ENCODE measurements around the gene LRP1B.

Gene LRP1B

GRCh38 chr2:141151611-141152286 is 979.1 kb downstream of the LRP1B start:
- no peak for DNase-seq (ENCODE audit: low read depth, low spot score)

GRCh38 chr2:141142025-141142424 is 988.8 kb downstream of the LRP1B start:
- no peak for DNase-seq (ENCODE audit: low read depth, low spot score)

- no peak for DNase-seq (ENCODE audit: low read depth, low spot score)
Observed at GRCh38 chr2:141137122-141137693, 993.6 kb downstream of the LRP1B start.

GRCh38 chr2:141133883-141134282 is 996.9 kb downstream of the LRP1B start:
- no peak for DNase-seq (ENCODE audit: low read depth, low spot score)

GRCh38 chr2:141125432-141125831 is 1005.4 kb downstream of the LRP1B start:
- DNase-seq (ENCODE audit: low read depth, low spot score) = no peak

GRCh38 chr2:141118836-141119235 is 1012.0 kb downstream of the LRP1B start:
- DNase-seq (ENCODE audit: low read depth, low spot score) = no peak

DNA sequence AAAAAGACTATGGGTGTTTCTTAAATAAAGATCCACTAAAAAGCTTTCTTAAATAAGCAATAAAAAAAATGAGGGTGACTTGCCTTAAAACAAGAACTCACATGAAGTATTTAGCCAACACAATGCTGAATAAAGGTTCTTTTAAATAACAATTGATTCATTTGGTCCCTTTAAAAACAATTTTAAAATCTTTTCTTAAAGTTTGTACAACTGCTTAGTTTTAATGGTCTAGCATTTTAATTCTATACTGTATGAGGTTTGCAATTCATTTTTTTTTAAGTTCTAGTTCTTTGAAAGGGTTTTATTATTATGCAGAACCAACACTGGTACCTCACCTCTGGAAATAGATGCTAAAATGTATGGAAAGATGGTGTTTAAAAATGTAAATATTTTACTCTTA is 1017.5 kb downstream of the LRP1B start:
- DNase-seq (ENCODE audit: low read depth, low spot score) = no peak

DNA sequence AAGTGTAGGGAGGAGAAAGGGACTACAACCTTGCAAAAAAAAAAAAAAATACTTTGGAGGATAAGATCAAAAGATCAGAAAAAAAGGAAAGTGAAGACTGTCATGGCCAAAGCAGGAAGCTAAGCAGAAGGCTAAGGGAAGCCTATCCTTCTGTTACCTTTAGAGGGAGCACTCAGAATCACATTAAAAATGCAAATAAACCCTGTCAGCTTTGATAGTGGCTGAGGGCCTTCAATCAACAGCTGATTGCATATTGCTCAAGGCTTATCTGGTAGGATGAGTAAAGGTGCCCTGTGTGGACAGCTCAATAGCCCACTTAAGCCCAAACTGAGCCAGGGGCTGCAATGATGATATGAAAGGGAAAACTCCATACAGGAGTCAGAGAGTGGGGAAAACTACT is 1021.2 kb downstream of the LRP1B start:
- DNase-seq (ENCODE audit: low read depth, low spot score) = peak; percentile 28

- DNase-seq (ENCODE audit: low read depth, low spot score) = peak; percentile 2
Observed at GRCh38 chr2:141105763-141106162, 1025.1 kb downstream of the LRP1B start.

GRCh38 chr2:141103216-141103615 is 1027.6 kb downstream of the LRP1B start:
- DNase-seq (ENCODE audit: low read depth, low spot score) = no peak

- DNase-seq (ENCODE audit: low read depth, low spot score) = no peak
Observed at GRCh38 chr2:141079231-141079630, 1051.6 kb downstream of the LRP1B start.

DNA sequence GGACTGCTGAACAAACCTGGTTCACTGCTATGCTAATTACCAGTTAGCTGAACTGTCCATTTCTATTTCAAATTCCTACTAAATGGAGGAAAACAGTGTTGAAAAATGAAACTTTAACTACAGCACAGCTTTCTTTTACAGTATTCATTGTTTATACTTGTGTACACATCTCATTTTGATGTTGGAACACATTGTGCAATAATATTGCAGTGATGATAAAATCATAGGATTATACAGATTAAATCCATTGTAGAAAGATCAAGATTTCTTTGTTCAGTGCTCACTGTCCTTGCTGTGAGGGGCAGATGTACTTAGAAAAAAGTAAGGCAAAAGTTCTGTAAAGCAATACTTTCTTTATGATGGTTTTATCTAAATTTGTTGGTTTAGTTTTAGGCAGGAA is 1055.1 kb downstream of the LRP1B start:
- no peak for DNase-seq (ENCODE audit: low read depth, low spot score)

DNA sequence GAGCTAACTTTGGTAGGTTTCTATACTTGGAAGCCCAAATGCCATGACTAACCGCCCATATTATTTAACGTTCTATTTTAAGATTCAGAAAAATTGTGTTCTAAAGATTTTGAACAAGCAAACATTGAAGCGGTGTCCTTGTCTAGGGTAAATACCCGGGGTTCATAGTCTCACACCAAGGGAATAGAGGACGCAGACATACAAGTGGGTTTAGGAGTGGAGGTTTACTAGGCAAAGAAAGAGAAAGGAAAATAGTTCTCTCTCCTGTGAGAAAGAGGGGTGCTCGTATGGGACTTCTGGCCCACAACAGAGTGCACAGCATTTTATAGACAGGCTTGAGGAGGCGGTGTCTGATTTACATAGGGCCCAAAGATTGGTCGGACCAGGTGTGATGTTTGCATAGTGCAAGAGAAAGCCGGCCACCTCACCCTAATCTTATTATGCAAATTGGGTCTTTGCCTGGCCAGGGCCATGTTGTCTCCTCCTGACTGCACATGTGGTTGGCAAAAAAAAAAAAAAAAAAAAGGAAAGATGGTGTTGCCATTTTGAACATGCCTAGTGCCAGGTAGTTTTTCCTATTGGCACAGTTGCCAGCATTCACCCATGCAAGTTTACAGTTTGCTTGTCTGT is 1062.6 kb downstream of the LRP1B start:
- DNase-seq (ENCODE audit: low read depth, low spot score) = no peak

GRCh38 chr2:141065042-141065441 is 1065.8 kb downstream of the LRP1B start:
- DNase-seq (ENCODE audit: low read depth, low spot score) = no peak

- no peak for DNase-seq (ENCODE audit: low read depth, low spot score)
Observed at GRCh38 chr2:141063406-141063805, 1067.4 kb downstream of the LRP1B start.

GRCh38 chr2:141062443-141062842 is 1068.4 kb downstream of the LRP1B start:
- DNase-seq (ENCODE audit: low read depth, low spot score) = no peak

- no peak for DNase-seq (ENCODE audit: low read depth, low spot score)
Observed at GRCh38 chr2:141062031-141062430, 1068.8 kb downstream of the LRP1B start.

DNA sequence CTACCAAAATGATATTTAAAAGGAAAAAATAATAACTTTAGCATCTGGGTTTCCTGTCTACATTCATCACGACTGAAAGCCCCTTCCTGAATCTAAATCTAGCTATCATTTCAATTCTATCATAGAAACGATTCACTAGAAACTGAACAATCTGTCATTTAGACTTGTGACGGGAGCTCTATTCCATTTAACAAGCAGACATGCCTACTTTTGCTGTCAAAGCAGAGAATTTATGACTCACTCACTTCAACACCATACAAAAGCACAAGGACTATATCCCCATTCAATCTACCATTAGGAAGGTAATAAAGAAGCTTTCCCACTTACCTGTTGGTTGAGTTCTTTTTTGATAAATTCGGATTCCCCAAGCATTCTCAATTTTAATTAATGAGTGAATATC is 1072.3 kb downstream of the LRP1B start:
- no peak for DNase-seq (ENCODE audit: low read depth, low spot score)

GRCh38 chr2:141055531-141055930 is 1075.3 kb downstream of the LRP1B start:
- DNase-seq (ENCODE audit: low read depth, low spot score) = no peak

GRCh38 chr2:141048951-141049350 is 1081.9 kb downstream of the LRP1B start:
- DNase-seq (ENCODE audit: low read depth, low spot score) = no peak

DNA sequence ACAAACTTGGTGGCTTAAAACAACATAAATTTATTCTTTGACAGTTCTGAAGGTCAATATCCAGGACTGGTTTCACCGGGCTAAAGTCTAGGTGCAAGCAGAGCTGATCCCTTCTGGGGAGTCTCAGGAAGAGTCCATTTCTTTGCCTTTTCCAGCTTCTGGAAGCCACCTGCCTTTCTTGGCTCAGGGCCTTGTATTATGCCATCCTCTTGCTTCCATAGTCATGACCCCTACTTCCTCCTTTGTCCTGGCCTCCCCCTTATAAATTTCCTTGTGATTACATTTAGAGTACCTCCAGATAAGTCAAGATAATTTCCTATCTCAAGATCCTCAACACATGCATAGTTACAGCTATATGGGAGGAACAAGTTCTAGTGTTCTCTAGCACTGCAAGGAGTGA is 1089.5 kb downstream of the LRP1B start:
- no peak for DNase-seq (ENCODE audit: low read depth, low spot score)

DNA sequence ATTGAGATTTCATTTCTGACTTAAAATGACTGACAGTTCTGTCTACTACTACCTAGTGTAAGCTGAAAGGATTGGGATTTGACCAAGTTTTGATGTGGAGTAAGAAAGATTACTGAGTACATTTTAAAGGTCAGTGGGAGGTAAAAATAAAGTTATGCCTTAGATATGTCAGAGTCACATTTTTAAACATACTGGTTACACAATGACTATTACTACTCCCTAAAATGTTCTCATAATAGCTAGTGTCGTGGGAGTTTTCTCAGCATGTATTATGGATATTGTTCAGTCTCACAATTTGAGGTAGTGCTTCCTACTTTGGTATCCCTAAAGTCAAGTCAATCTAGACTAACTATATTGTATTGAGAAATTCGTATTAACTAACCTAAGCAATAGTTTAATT is 1092.5 kb downstream of the LRP1B start:
- no peak for DNase-seq (ENCODE audit: low read depth, low spot score)

DNA sequence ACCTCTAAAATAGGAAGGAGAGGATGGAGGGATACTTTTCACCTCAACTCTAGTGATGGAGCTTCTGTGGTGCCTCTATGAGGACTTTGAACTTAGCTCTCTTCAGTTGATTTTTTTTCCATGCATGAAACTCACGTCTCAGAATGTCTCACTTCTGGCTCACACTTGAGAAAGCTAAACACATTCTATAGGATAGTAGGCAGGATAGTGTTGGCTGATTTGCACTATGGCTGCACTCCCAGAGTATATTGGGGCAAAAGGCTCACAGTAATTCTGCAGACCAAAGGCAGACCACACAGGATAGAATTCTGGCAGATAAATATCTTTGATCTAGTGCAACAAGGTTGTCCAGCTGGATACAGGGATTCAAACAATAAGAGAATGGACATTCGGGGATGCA is 1093.5 kb downstream of the LRP1B start:
- DNase-seq (ENCODE audit: low read depth, low spot score) = no peak
